Stimulated activated naive CD8-positive, alpha-beta T cell treated with anti-CD3 and anti-CD28 coated beads, Interleukin-15, amount 100 ng/mL, for 72 hours (primary cell): ENCODE data around the gene FANCD2.
"Not testable (repeated sequence)": the region's sequence is repeated elsewhere in the genome, so short reads cannot be mapped to it uniquely, and the experiment has no call there.

ENCODE experiments used
- ATAC-seq: fragments of 150-1000 bp; cut with Tn5 transposase; 2 replicates; pipeline ENCODE4 v1.10.0; 2021; ENCODE audit warnings: mild to moderate bottlenecking, moderate library complexity
- DNase-seq, 2 donors: peaks; one replicate each; pipeline ENCODE4 v3.0.0; 2021 to 2022
- H3K27ac Mint-ChIP-seq, 2 donors: one replicate each; pipeline ENCODE4 v1.8.0; 2022; ENCODE audit warnings: mild to moderate bottlenecking in 2 of 2, mixed read lengths in 2 of 2, moderate library complexity in 2 of 2
- H3K27me3 Mint-ChIP-seq: one replicate; pipeline ENCODE4 v1.8.0; 2022; ENCODE audit warnings: mixed read lengths
- H3K4me1 Mint-ChIP-seq: one replicate; pipeline ENCODE4 v1.8.0; 2022; ENCODE audit warnings: mild to moderate bottlenecking, mixed read lengths
- H3K4me3 Mint-ChIP-seq, 2 donors: one replicate each; pipeline ENCODE4 v1.8.0; 2022; ENCODE audit warnings: mild to moderate bottlenecking in 2 of 2, mixed read lengths in 2 of 2, moderate library complexity in 1 of 2
- H3K9me3 Mint-ChIP-seq, 2 donors: one replicate each; pipeline ENCODE4 v1.8.0; 2022; ENCODE audit warnings: mixed read lengths in 2 of 2

The FANCD2 gene

DNA sequence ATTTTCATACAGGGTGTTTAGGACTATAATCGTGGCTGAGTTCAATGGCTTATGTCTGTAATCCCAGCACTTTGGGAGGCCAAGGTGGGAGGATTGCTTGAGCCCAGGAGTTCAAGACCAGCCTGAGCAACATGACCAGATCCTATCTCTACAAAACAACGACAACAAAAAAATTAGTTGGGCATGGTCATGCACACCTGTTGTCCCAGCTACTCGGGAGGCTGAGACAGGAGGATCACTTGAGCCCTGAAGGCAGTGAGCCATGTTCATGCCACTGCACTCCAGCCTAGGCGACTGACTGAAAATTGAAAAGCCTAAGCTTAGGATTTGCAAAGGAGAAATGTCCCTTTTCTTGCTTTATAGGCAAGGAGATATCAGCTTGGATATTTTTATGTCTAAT lies 90.7 kb downstream of the FANCD2 start:
- peak overlapping the region in 1 of 2 donors; percentile 98 for H3K27ac Mint-ChIP-seq
- ATAC-seq (no peak), DNase-seq (no peak)
- peak overlapping the region; percentile 95 to 96 for H3K4me3 Mint-ChIP-seq
- H3K9me3 Mint-ChIP-seq, result no peaks in the 10 kb centered on the region
- peaks cover 52% of the 10 kb centered on the region for H3K4me1 Mint-ChIP-seq
- H3K27me3 Mint-ChIP-seq, result no peaks in the 10 kb centered on the region

DNA sequence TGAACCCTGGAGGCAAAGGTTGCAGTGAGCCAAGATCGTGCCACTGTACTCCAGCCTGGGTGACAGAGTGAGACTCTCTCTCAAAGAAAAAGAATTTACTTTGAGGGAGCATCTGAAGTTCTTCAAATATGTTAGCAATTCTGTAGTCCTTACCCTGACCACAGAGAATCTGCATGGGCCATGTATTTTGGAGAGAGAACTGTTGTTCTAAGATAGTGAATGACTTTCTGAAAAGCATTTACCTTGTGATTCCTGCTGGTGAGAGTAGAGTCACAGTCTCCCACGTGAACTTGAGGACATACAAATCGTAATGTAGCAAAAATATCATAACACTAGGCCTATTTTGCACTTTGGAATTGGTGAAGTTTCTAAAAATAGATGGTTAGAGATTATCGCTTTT lies 93.1 kb downstream of the FANCD2 start:
- Mint-ChIP-seq H3K27ac (no peak overlapping the region), H3K4me1 (peaks cover 63% of the 10 kb centered on the region)

GRCh38 chr3:10121064-10121463 lies 94.8 kb downstream of the FANCD2 start:
- Mint-ChIP-seq H3K9me3 (no peaks in the 10 kb centered on the region), H3K27ac (peak overlapping the region; percentile 22 to 61), H3K4me1 (peaks cover 60% of the 10 kb centered on the region), H3K27me3 (no peaks in the 10 kb centered on the region), H3K4me3 (no peak overlapping the region)
- DNase-seq (no peak), ATAC-seq (no peak)

More for the DNA sequence above, 93.1 kb downstream of the FANCD2 start:
- DNase-seq (no peak), ATAC-seq (no peak)
- Mint-ChIP-seq H3K27me3 (no peaks in the 10 kb centered on the region), H3K9me3 (no peaks in the 10 kb centered on the region), H3K4me3 (no peak overlapping the region)

DNA sequence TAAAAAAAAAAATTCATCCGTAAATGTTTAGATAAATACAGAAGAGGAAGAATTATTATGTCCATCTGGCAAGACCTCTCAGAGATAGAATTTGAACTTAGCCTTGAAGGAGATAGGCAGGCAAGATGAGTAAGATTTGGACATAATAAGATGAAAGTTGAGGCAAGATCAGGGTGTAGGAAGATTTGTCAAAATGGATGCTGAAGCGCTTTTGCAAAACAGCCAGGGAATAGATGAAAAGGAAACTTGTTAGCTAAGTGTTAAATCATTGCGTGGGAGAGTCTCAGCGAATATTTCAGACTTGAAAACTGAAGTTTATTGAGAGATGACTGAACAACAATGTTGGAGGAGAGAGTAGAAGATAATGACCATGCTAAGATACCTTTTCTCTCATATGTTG lies 96.5 kb downstream of the FANCD2 start:
- Mint-ChIP-seq H3K9me3 (no peaks in the 10 kb centered on the region), H3K4me1 (peaks cover 51% of the 10 kb centered on the region), H3K4me3 (no peak overlapping the region), H3K27me3 (no peaks in the 10 kb centered on the region), H3K27ac (no peak overlapping the region)
- no peak for ATAC-seq
- no peak for DNase-seq

DNA sequence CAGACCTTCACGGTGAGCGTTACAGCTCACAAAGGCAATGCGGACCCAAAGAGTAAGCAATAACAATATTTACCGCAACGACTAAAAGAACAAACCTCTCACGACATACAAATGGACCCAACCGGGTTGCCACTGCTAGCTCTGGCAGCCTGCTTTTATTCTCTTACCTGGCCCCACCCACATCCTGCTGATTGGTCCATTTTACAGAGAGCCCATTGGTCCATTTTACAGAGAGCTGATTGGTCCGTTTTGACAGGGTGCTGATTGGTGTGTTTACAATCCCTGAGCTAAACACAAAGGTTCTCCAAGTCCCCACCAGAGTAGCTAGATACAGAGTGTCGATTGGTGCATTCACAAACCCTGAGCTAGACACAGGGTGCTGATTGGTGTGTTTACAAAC lies 109.6 kb downstream of the FANCD2 start:
- H3K9me3 Mint-ChIP-seq, ATAC-seq, H3K4me3 Mint-ChIP-seq: not testable (repeated sequence)

GRCh38 chr3:10136426-10137005 lies 110.3 kb downstream of the FANCD2 start:
- peaks cover 5% of the 10 kb centered on the region for H3K4me1 Mint-ChIP-seq
- H3K4me3 Mint-ChIP-seq, result no peak overlapping the region
- H3K27me3 Mint-ChIP-seq, result no peaks in the 10 kb centered on the region
- DNase-seq (no peak), ATAC-seq (no peak)
- no peaks in the 10 kb centered on the region for H3K9me3 Mint-ChIP-seq
- no peak overlapping the region for H3K27ac Mint-ChIP-seq

More for the DNA sequence above, 109.6 kb downstream of the FANCD2 start:
- not testable (repeated sequence) for H3K4me1 Mint-ChIP-seq, H3K27me3 Mint-ChIP-seq, H3K27ac Mint-ChIP-seq, DNase-seq

- H3K27me3 Mint-ChIP-seq, result no peaks in the 10 kb centered on the region
- no peak overlapping the region for H3K4me3 Mint-ChIP-seq
- H3K4me1 Mint-ChIP-seq, result peaks cover 5% of the 10 kb centered on the region
- H3K27ac Mint-ChIP-seq, result no peak overlapping the region
- H3K9me3 Mint-ChIP-seq, result no peaks in the 10 kb centered on the region
- ATAC-seq, result no peak
- no peak for DNase-seq
These were observed 110.9 kb downstream of the FANCD2 start for GRCh38 chr3:10137178-10137577.

- Mint-ChIP-seq H3K4me3 (peak overlapping the region; percentile 89 to 91), H3K27ac (peak overlapping the region; percentile 19 to 98), H3K4me1 (peaks cover 35% of the 10 kb centered on the region), H3K27me3 (no peaks in the 10 kb centered on the region), H3K9me3 (no peaks in the 10 kb centered on the region)
- ATAC-seq (peak; percentile 0), DNase-seq (no peak)
These were observed 114.8 kb downstream of the FANCD2 start for GRCh38 chr3:10140996-10141546.

DNA sequence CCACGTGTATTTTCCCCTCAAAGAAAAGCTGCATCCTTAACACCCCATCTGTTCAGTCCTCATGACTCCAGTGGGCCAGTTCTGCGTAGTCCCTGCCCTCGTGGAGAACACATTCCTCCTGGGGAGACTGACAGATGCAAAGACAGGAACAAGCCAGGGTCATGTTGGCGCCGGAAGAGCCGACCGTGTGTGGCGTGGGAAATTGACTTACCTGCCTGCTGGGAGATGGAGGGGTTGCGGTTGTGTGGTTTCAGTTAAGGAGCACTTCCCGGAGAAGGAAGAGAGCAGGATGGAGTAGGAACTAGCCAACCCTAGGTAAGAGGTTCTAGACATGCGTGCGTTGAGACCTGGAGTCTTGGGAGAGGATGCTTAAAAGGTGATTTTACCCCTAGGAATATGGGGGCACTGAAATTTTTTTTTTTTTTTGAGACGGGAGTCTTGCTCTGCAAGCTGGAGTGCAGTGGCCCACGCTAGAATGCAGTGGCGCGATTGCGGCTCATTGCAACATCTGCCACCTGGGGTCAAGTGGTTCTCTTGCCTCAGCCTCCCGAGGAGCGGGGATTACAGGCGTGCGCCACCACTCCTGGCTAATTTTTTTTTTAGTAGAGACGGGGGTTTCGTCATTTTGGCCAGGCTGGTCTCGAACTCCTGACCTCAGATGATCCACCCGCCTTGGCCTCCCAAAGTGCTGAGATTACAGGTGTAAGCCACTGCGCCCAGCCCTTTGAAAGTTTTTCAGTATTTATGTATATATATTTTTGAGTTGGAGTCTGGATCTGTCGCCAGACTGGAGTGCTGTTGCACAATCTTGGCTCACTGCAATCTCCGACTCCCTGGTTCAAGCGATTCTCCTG lies 116.7 kb downstream of the FANCD2 start:
- H3K27me3 Mint-ChIP-seq, result no peaks in the 10 kb centered on the region
- DNase-seq (peak; percentile 5 to 26), ATAC-seq (no peak)
- peaks cover 44% of the 10 kb centered on the region for H3K4me1 Mint-ChIP-seq
- H3K27ac Mint-ChIP-seq, result peak overlapping the region; percentile 91 to 98
- no peaks in the 10 kb centered on the region for H3K9me3 Mint-ChIP-seq
- H3K4me3 Mint-ChIP-seq, result peak overlapping the region; percentile 89 to 91

DNA sequence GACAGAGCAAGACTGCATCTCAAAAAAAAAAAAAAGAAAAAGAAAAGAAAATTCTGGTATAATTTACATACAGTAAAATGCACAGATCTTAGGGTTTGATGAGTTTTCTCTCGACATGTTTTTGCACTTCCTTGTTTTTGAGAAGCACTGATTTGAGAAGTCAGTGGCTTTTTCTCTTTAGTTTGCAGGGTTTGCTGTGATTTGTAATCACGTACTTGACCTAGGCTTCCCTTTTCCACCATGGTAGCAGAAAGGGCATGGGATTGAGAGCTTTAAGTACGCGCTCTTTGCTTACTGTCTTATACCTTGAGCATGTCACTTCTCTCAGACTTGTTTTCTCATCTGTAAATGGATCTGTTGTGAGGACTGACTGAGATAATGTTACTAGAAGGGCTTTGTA lies 119.4 kb downstream of the FANCD2 start:
- DNase-seq (no peak), ATAC-seq (no peak)
- no peaks in the 10 kb centered on the region for H3K27me3 Mint-ChIP-seq
- no peak overlapping the region for H3K27ac Mint-ChIP-seq
- H3K4me1 Mint-ChIP-seq, result peaks cover 52% of the 10 kb centered on the region
- H3K4me3 Mint-ChIP-seq, result peak overlapping the region; percentile 50 to 70
- H3K9me3 Mint-ChIP-seq, result no peaks in the 10 kb centered on the region

- peaks cover 28% of the 10 kb centered on the region for H3K4me1 Mint-ChIP-seq
- H3K4me3 Mint-ChIP-seq, result peak overlapping the region in 1 of 2 donors; percentile 41
- H3K27ac Mint-ChIP-seq, result no peak overlapping the region
These were observed 123.0 kb downstream of the FANCD2 start for GRCh38 chr3:10149226-10149625.

DNA sequence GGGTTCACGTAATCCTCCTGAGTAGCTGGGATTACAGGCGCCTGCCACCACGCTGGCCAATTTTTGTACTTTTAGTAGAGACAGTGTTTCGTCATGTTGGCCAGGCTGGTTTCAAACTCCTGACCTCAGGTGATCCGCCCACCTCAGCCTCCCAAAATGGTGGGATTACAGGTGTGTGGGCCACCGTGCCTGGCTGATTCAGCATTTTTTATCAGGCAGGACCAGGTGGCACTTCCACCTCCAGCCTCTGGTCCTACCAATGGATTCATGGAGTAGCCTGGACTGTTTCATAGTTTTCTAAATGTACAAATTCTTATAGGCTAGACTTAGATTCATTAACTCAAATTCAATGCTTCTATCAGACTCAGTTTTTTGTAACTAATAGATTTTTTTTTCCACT lies 124.8 kb downstream of the FANCD2 start:
- Mint-ChIP-seq H3K27me3 (no peaks in the 10 kb centered on the region), H3K4me3 (no peak overlapping the region), H3K27ac (no peak overlapping the region), H3K4me1 (peaks cover 33% of the 10 kb centered on the region), H3K9me3 (no peaks in the 10 kb centered on the region)
- DNase-seq (no peak), ATAC-seq (no peak)

More at GRCh38 chr3:10149226-10149625, 123.0 kb downstream of the FANCD2 start:
- DNase-seq, result no peak
- no peaks in the 10 kb centered on the region for H3K9me3 Mint-ChIP-seq
- H3K27me3 Mint-ChIP-seq, result no peaks in the 10 kb centered on the region
- no peak for ATAC-seq
